Renal cortex interstitium (tissue), 11 donors: ENCODE measurements around the gene TPMT. TPM values are rescaled to one million over a fixed set of nuclear protein-coding genes. Genes with fewer than 3 reads are reported as not detected.
A peak's percentile ranks its signal among the peaks of the same experiment; 100 is the strongest.

ENCODE experiments used
- DNase-seq, 11 donors: peaks; one replicate each; pipeline ENCODE4 v3.0.0-alpha.2; 2013; ENCODE audit warnings: low read depth in 9 of 11, low spot score in 4 of 11; ENCODE audit errors: extremely low read depth in 1 of 11
- polyA plus RNA-seq, 3 donors: library from polyadenylated mRNA; unstranded; fragments of 120-200 nt; gene quantifications; one replicate each; pipeline ENCODE4 v1.2.1, GENCODE V29; 2013; ENCODE audit not compliant: insufficient read length in 3 of 3

TPMT gene
- polyA plus RNA-seq, 3 donors, result 23.4 to 28.5 (median 25.4) TPM

- no peak for DNase-seq
These were observed 22.5 kb downstream of the TPMT start for GRCh38 chr6:18132346-18132745.

- DNase-seq, result no peak
These were observed 28.8 kb downstream of the TPMT start for GRCh38 chr6:18126121-18126520.

GRCh38 chr6:18122128-18123093 is 32.5 kb downstream of the TPMT start, which contains the start of gene NHLRC1:
TSS of gene NHLRC1 (minus strand) at chr6:18122677. CDS start at chr6:18122606, 71 bp downstream.
- DNase-seq, result peak; percentile 59 to 84 (median 79)

- DNase-seq, result no peak
These were observed 33.2 kb downstream of the TPMT start for GRCh38 chr6:18121580-18122127.

GRCh38 chr6:18119236-18119635 is 35.6 kb downstream of the TPMT start:
- DNase-seq, result no peak

GRCh38 chr6:18118330-18118729 is 36.5 kb downstream of the TPMT start:
- DNase-seq, result no peak

GRCh38 chr6:18117136-18117535 is 37.7 kb downstream of the TPMT start:
- no peak for DNase-seq

GRCh38 chr6:18115356-18115755 is 39.5 kb downstream of the TPMT start:
- DNase-seq, result no peak

- DNase-seq, result no peak
These were observed 44.7 kb downstream of the TPMT start for GRCh38 chr6:18110162-18110561.

GRCh38 chr6:18107061-18107460 is 47.8 kb downstream of the TPMT start:
- DNase-seq, result no peak

GRCh38 chr6:18102783-18103509 is 51.9 kb downstream of the TPMT start:
- DNase-seq, result no peak

- no peak for DNase-seq
These were observed 53.0 kb downstream of the TPMT start for GRCh38 chr6:18101873-18102272.

GRCh38 chr6:18101271-18101670 is 53.6 kb downstream of the TPMT start:
- no peak for DNase-seq

GRCh38 chr6:18100296-18100695 is 54.6 kb downstream of the TPMT start:
- no peak for DNase-seq

GRCh38 chr6:18099511-18099910 is 55.4 kb downstream of the TPMT start:
- DNase-seq, result no peak

GRCh38 chr6:18096423-18096822 is 58.5 kb downstream of the TPMT start:
- DNase-seq, result no peak

- no peak for DNase-seq
These were observed 63.5 kb downstream of the TPMT start for GRCh38 chr6:18091382-18091781.

- DNase-seq, result no peak
These were observed 64.5 kb downstream of the TPMT start for GRCh38 chr6:18090349-18090786.

- no peak for DNase-seq
These were observed 66.2 kb downstream of the TPMT start for GRCh38 chr6:18088419-18089296.
